ENCODE data around the gene TAP2.

DNA sequence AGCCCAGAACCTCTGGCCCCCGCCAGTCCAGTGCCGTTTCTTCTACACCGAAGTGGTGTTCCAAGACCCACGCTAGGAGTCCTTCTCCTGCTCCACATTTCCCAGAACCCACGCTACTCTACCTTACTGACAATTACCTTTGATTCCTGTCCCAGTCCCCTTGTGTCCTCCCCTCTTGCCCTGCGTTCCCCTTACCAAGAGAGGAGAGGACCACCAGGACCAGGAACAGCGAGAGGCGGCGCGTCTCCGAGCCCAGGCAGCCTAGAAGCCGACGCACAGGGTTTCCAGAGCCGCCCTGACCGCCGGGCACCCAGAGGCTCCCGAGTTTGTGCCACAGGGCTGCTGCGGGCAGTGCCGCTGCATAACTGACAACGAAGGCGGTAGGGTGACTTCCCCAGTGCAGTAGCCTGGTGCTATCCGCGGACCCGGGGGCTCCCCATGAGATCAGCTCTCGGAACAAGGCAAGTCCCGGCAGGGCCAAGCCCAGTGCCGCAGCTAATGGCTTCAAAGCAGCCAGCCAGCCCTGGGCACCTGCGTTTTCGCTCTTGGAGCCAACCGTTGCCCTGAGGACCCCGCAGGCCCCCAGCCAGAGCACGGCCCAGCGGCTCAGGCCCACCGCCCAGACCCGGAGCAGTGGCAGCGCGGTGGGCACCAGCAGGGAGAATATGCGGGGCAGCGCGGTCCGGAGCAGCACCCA, 14.5 kb upstream of the TAP2 start:
- TF ChIP-seq, protein P1, sequence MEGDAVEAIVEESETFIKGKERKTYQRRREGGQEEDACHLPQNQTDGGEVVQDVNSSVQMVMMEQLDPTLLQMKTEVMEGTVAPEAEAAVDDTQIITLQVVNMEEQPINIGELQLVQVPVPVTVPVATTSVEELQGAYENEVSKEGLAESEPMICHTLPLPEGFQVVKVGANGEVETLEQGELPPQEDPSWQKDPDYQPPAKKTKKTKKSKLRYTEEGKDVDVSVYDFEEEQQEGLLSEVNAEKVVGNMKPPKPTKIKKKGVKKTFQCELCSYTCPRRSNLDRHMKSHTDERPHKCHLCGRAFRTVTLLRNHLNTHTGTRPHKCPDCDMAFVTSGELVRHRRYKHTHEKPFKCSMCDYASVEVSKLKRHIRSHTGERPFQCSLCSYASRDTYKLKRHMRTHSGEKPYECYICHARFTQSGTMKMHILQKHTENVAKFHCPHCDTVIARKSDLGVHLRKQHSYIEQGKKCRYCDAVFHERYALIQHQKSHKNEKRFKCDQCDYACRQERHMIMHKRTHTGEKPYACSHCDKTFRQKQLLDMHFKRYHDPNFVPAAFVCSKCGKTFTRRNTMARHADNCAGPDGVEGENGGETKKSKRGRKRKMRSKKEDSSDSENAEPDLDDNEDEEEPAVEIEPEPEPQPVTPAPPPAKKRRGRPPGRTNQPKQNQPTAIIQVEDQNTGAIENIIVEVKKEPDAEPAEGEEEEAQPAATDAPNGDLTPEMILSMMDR (IDR thresholded peaks at IDR 0.05), result no peak
- no peak for TF ChIP-seq POLR2A (IDR thresholded peaks at IDR 0.05)

Data from lower leg skin (tissue), 3 donors.